Natural killer cell (primary cell): ENCODE measurements around the gene MYO7B. TPM values are rescaled to one million over a fixed set of nuclear protein-coding genes. Genes with fewer than 3 reads are reported as not detected.

Experiments used
- ATAC-seq, 3 donors: fragments of 150-1000 bp in 2 of 3; fragments of 200-7000 bp in 1 of 3; cut with Tn5 transposase; 1 replicate in 1 of 3; 2 replicates in 2 of 3; pipeline ENCODE4 v1.10.0; 2021; ENCODE audit warnings: mild to moderate bottlenecking in 2 of 3, moderate library complexity in 2 of 3
- DNase-seq, 2 donors: peaks; one replicate each; pipeline versions ENCODE4 v3.0.0 to v3.0.0-alpha.2; 2013 to 2021; ENCODE audit warnings: mixed read lengths in 1 of 2
- H3K27ac ChIP-seq: one replicate; pipeline ENCODE4 v1.5.1; 2013; ENCODE audit warnings: mild to moderate bottlenecking, low read length
- H3K27me3 ChIP-seq: one replicate; pipeline ENCODE4 v1.6.1; 2013; ENCODE audit warnings: low read length; ENCODE audit not compliant: control insufficient read depth, insufficient read depth
- H3K36me3 ChIP-seq: one replicate; pipeline ENCODE4 v1.6.1; 2013; ENCODE audit warnings: low read length; ENCODE audit not compliant: control insufficient read depth, insufficient read depth
- H3K4me1 ChIP-seq: one replicate; pipeline ENCODE4 v1.6.1; 2013; ENCODE audit warnings: low read length; ENCODE audit not compliant: control insufficient read depth, insufficient read depth
- H3K4me3 ChIP-seq: one replicate; pipeline ENCODE4 v1.5.1; 2013; ENCODE audit warnings: low read length
- H3K9me3 ChIP-seq: one replicate; pipeline ENCODE4 v1.6.1; 2013; ENCODE audit warnings: low read length; ENCODE audit not compliant: control insufficient read depth, insufficient read depth
- H3K27ac Mint-ChIP-seq, 2 donors: one replicate each; pipeline ENCODE4 v1.8.0; 2022; ENCODE audit warnings: mild to moderate bottlenecking in 2 of 2, mixed read lengths in 2 of 2, moderate library complexity in 1 of 2
- H3K27me3 Mint-ChIP-seq, 2 donors: one replicate each; pipeline ENCODE4 v1.8.0; 2022; ENCODE audit warnings: low read depth in 2 of 2, mixed read lengths in 2 of 2
- H3K36me3 Mint-ChIP-seq: one replicate; pipeline ENCODE4 v1.8.0; 2022; ENCODE audit warnings: mixed read lengths
- H3K4me1 Mint-ChIP-seq, 2 donors: one replicate each; pipeline ENCODE4 v1.8.0; 2022; ENCODE audit warnings: mixed read lengths in 2 of 2
- H3K4me3 Mint-ChIP-seq: one replicate; pipeline ENCODE4 v1.8.0; 2022; ENCODE audit warnings: mild to moderate bottlenecking, moderate library complexity, mixed read lengths
- H3K9me3 Mint-ChIP-seq, 2 donors: one replicate each; pipeline ENCODE4 v1.8.0; 2022; ENCODE audit warnings: mixed read lengths in 2 of 2
- CTCF ChIP-seq: fragments of 200-600 bp; IDR thresholded peaks from one replicate; pipeline ENCODE4 v1.8.0; 2022; ENCODE audit warnings: antibody characterized with exemption
- WGBS: methylation state at CpG from one replicate; pipeline ENCODE4 v1.1.7; 2013; ENCODE audit warnings: missing lambda C conversion rate; ENCODE audit not compliant: insufficient coverage; 5-methylcytosine and 5-hydroxymethylcytosine counted together
- intact Hi-C: fragments of 100-400 bp; cut with micrococcal nuclease; formaldehyde crosslinking; loops from one replicate; pipeline ENCODE4 v1.14.2; 2022
- total RNA-seq, 4 donors: library from RNA; stranded (reverse); fragments of 120-200 nt in 1 of 4; gene quantifications; one replicate each; pipeline versions ENCODE4 v1.2.3 to v1.2.4, GENCODE V29; 2013 to 2022

Gene MYO7B
- total RNA-seq, 3 donors from 2014 or later (not counting 1 experiment from before 2014, with no cell fraction given) = 0.14 to 0.45 (median 0.25) TPM

- H3K27ac Mint-ChIP-seq = peak overlapping the region; percentile 46 to 47
- H3K9me3 Mint-ChIP-seq = no peaks in the 10 kb centered on the region
- ATAC-seq (no peak), DNase-seq (no peak)
- Histone ChIP-seq H3K4me1 (no peaks in the 10 kb centered on the region), H3K9me3 (no peaks in the 10 kb centered on the region), H3K36me3 (peaks cover 31% of the 10 kb centered on the region), H3K27me3 (no peaks in the 10 kb centered on the region), H3K4me3 (no peak overlapping the region), H3K27ac (no peak overlapping the region)
- peaks cover 7% of the 10 kb centered on the region for H3K36me3 Mint-ChIP-seq
- peaks cover 59 to 61% of the 10 kb centered on the region in 2 donors for H3K4me1 Mint-ChIP-seq
- 94% methylated on average over 8 of the region's 14 CpGs for WGBS
- no peak overlapping the region for H3K4me3 Mint-ChIP-seq
- no peak for TF ChIP-seq CTCF
- H3K27me3 Mint-ChIP-seq = no peaks in the 10 kb centered on the region
- intact Hi-C loops = no loop called here
These were observed 19.3 kb upstream of the MYO7B start for GRCh38 chr2:127516041-127516762.

- Histone ChIP-seq H3K4me1 (no peaks in the 10 kb centered on the region), H3K36me3 (peaks cover 34% of the 10 kb centered on the region), H3K9me3 (no peaks in the 10 kb centered on the region), H3K27ac (no peak overlapping the region), H3K27me3 (no peaks in the 10 kb centered on the region), H3K4me3 (no peak overlapping the region)
- no peak for TF ChIP-seq CTCF
- Mint-ChIP-seq H3K9me3 (no peaks in the 10 kb centered on the region), H3K4me3 (no peak overlapping the region), H3K4me1 (peaks cover 53 to 55% of the 10 kb centered on the region in 2 donors), H3K36me3 (peaks cover 7% of the 10 kb centered on the region), H3K27ac (no peak overlapping the region), H3K27me3 (no peaks in the 10 kb centered on the region)
- WGBS = 100% methylated on average over 1 of the region's 2 CpGs
- DNase-seq (no peak), ATAC-seq (no peak)
- intact Hi-C loops = no loop called here
These were observed 18.0 kb upstream of the MYO7B start for GRCh38 chr2:127517465-127517864.

- TF ChIP-seq CTCF = no peak
- Mint-ChIP-seq H3K36me3 (no peaks in the 10 kb centered on the region), H3K4me3 (no peak overlapping the region), H3K9me3 (no peaks in the 10 kb centered on the region), H3K27ac (peak overlapping the region in 1 of 2 donors; percentile 36), H3K27me3 (no peaks in the 10 kb centered on the region), H3K4me1 (peaks cover 44 to 45% of the 10 kb centered on the region in 2 donors)
- DNase-seq = no peak
- Histone ChIP-seq H3K27ac (no peak overlapping the region), H3K4me1 (peaks cover 13% of the 10 kb centered on the region), H3K27me3 (no peaks in the 10 kb centered on the region), H3K36me3 (peaks cover 24% of the 10 kb centered on the region), H3K4me3 (no peak overlapping the region), H3K9me3 (no peaks in the 10 kb centered on the region)
- intact Hi-C loops = no loop called here
- 95% methylated on average over 3 of the region's 4 CpGs for WGBS
- no peak for ATAC-seq
These were observed 15.1 kb upstream of the MYO7B start for GRCh38 chr2:127520424-127520823.
